WI38 (cell line): ENCODE results near the gene STIM2.

Source experiments
- H3K4me3 ChIP-seq: 2 replicates; pipeline ENCODE4 v1.5.1; 2011; ENCODE audit warnings: low read depth, mild to moderate bottlenecking, control low read depth, low read length
- TF ChIP-seq, protein P1 (sequence below): IDR thresholded peaks from 2 replicates; pipeline ENCODE4 v1.5.1; 2012; ENCODE audit warnings: low read depth, mild to moderate bottlenecking, control low read depth, low read length

The STIM2 gene

DNA sequence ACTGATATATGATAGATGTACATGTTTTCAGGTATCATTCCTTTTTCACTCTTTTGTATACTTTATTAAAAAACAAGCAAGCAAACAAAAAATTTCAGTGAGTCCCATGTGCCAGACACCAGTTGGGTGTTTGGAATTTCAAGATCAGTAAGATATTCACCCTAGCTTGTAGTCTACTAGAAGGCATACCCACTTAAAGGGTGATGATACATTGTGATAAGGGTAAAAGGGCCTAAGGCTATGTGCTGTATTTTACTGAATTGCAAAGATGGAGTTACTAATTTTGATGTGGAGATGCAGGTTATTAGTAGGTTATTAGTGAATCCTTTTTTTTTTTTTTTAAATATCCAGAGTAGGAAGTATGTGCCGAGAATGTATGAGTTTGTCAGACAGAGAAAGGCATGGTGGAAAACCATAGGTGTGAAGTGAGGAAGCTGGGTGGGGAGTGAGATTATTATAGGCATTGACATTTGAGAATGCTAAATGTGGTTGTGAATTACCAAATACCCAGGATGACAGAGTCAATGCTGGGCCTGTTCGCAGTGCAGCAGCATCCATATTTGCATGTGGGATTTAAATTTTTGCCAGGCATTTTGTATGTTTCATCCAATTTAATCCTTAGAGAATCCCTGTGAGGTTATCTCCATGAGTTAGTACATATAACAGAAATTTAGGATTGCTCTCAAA is 10.1 kb downstream of the STIM2 start:
- H3K4me3 ChIP-seq, result no peak overlapping the region
- TF ChIP-seq, protein P1, sequence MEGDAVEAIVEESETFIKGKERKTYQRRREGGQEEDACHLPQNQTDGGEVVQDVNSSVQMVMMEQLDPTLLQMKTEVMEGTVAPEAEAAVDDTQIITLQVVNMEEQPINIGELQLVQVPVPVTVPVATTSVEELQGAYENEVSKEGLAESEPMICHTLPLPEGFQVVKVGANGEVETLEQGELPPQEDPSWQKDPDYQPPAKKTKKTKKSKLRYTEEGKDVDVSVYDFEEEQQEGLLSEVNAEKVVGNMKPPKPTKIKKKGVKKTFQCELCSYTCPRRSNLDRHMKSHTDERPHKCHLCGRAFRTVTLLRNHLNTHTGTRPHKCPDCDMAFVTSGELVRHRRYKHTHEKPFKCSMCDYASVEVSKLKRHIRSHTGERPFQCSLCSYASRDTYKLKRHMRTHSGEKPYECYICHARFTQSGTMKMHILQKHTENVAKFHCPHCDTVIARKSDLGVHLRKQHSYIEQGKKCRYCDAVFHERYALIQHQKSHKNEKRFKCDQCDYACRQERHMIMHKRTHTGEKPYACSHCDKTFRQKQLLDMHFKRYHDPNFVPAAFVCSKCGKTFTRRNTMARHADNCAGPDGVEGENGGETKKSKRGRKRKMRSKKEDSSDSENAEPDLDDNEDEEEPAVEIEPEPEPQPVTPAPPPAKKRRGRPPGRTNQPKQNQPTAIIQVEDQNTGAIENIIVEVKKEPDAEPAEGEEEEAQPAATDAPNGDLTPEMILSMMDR, result no peak

DNA sequence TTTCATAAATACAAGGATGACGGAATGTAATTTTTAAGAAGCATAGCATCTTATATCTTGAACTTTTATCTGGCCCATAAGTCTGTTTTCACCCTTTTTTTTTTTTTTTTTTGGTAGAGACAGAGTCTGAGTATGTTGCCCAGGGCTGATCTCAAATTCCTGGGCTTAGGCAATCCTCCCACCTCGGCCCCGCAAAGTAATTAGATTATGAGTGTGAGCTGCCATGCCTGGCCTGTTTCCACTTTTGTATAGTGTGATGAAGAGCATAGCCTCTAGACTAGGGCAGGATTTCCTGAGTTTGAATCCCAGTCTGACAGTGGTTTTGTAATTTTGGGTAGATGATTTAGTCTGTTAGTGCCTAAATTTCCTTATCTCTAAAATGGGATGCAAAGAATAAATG is 11.0 kb downstream of the STIM2 start:
- TF ChIP-seq, protein P1, result no peak
- H3K4me3 ChIP-seq, result no peak overlapping the region

DNA sequence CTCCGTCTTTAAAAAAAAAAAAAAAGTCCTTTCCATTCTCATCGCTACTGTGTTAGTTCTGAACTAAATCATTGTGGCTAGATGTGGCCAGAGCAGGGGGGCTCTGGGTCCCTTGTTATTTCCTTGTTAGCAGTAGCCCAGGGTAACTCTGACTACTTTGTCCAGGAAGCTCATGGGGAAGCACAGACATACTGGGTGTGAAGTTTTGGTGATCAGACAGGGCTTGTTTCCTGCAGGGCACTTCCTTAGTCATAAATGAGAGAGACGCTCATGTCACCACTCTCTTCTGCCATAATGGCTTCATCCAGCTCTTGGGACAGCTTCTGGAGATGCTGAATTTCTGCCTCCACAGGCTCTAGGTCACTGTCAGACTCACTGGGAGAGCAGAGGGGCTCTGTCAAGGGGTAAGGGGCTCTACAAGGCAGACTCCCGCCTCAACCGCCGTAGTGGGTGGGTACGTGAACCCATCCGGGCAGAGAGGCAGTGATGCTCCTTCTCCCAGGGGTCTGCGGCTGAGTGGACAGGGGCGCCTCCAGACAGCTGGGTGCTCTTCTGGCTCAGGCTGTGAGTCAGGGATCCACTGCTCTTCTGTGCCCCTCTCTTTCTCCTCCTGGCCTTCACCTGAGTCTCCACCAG is 12.9 kb downstream of the STIM2 start:
- no peak overlapping the region for H3K4me3 ChIP-seq
- TF ChIP-seq, protein P1, result no peak

DNA sequence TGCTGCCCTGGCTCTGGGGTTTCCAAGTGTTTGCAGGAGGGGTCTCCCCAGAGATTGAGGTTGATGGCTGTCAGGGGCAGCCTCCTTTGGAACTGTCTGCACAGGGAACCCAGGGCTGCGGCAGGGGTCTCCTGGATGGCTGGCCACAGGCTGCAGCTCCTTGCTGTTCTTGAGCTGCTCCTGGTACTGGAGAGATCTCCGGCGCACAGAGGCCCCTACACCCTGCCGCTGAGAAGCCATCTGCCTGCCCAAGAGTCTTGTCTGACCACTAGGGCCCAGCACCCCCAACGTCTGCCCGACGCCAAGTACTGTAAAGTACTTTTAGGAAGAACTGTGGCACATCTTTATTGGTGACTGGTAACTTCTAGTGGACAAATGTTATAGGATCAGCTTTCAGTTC is 13.5 kb downstream of the STIM2 start:
- H3K4me3 ChIP-seq, result no peak overlapping the region
- TF ChIP-seq, protein P1, result no peak

DNA sequence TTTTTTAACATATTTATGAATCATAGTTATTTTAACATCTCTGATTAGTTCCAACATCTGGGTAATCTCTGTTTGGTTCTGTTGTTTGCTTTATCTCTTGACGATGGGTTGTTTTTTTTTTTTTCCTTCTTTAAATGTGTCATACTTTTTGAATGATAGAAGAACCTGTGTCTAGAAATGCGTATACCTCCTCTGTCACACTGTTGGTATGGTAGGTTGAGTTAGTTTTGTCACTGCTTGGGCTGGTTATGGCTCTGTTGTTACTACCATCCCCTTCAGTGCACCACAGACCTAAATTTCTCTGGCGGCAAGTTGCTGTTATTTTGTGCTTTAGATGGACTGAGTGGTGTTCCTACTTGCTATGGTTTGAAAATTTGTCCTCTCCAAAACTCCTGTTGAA is 16.8 kb downstream of the STIM2 start:
- TF ChIP-seq, protein P1, result no peak

DNA sequence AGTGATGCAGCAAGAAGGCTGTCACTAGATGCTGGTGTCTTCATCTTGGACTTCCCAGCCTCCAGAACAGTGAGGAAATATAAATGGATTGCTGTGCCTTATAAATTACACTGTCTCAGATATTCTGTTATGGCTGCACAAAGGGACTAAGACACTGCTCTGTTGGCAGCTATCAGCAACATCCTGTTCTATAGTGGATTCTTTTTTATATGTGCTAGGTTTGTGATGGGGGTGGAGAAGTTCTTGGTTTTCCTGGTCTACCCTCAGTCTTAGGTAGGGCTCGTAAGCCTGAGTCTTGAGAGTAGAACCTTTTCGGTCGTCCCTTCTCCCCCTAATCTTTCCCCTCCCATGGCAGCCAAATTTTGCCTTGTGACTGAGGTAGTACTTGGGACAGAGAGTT is 17.3 kb downstream of the STIM2 start:
- TF ChIP-seq, protein P1, result no peak
- H3K4me3 ChIP-seq, result no peak overlapping the region

More for the DNA sequence above, 16.8 kb downstream of the STIM2 start:
- no peak overlapping the region for H3K4me3 ChIP-seq

DNA sequence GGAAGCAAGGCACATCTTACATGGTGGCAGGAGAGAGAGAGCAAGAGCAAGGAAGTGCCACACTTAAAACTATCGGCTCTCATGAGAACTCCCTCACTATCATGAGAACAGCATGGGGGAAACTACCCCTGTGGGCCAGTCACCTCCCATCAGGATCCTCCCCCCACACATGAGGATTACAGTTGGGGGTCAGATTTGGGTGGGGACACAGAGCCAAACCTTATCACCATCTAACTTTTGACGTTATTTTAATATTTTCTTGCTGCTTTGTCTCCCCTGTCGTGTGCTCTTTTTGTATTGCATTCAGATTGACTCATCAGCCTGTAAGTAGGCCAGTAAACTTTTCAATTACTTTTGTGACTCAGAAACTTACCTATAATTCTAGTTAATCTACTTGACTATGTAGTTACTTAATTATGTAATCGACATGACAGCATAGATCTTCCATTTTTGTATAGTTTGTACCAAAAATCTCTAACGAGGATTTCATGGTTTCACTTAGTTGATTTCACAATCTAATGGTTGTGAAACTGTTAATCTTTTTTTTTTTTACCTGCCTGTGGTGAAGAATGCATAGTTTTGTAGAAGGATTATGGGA is 18.3 kb downstream of the STIM2 start:
- TF ChIP-seq, protein P1, result no peak
- no peak overlapping the region for H3K4me3 ChIP-seq
